Islet precursor cell (in vitro differentiated cells): ENCODE results near the gene PLA2R1.

ENCODE experiments used
- DNase-seq: peaks from one replicate; pipeline ENCODE4 v3.0.0-alpha.2; 2018

PLA2R1 gene

DNA sequence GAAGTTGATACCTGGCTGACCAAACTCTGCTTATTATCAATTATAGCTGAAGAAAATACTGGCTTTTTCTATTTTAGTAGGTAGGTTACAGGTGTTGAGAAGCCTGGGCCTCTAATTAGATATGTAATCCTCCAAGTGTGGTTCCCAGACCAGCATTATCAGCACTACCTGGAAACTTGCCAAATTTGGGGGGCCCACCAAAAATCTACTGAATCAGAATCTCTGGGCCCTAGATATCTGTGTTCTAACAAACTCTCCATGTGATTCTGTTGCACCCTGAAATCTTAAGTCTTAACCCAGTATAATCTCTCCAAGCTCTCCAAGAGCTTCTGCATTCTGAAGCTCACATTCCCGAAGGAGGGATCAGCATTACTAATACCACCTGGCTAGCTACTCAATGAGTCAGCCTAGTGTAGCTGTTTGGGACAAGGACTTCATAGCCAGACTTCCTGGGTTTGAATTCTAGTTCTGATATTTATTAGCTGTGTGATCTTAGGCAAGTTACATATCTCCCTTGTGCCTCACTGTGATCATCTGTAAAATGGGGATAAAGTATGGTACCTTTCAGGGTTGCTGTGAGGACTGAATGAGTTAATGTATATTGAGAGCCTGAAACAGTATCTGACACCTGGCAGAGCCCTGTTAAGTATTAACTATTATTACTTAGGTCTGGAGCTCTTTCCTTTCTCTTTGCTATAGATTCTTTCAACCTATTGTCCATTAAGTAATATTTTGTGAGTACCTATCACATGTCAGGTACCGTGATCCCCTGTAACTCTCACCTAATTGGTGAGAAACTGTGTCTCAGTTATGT, 170.3 kb downstream of the PLA2R1 start:
- peak; percentile 73 for DNase-seq

DNA sequence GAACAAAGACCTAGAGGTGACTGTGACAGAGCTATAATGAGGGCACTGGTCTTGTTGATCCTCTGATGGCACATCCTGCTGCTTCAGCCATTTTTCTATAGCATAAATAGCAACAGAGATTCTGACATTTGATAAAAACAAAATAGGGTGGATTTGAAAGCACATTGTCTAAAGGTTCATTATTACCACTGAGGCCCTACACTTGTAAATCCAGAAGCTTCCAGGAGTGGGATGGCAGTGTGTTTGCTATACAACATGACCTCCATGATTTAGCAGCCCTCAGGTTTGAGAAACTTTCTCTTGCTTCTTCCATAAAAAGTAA, 171.2 kb downstream of the PLA2R1 start:
- no peak for DNase-seq

DNA sequence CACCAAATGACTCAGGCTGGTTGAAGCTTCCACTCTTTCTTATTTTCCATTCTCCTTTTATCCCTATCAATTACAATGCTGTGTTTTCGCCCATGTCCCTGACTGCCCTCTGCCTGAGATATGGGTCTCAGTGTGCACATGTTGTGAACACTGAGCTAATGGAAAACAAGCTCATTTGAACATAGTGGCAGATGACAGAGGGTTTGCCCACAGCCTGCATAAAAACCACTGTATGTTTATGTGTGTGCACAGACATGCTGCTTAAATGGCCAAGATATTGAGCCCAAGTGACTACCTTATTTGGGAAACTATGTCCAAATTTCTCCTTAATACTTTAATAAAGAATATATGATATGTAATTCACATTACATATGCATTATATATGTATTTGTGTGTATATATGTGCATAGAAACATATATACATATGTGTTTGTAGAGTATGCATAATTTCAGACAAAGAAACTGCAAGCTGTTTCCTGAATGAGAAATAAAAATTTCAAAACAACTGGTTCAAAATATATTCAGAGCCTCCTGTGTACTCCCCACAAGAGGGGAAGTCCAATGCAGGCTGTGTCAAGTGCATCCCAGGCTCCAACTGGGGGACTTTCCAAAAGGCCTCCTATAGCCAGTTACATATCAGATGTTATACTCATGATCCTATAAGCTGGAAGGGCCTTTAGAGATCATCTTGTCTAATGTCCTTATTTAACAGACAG, 171.7 kb downstream of the PLA2R1 start:
- DNase-seq: no peak

DNA sequence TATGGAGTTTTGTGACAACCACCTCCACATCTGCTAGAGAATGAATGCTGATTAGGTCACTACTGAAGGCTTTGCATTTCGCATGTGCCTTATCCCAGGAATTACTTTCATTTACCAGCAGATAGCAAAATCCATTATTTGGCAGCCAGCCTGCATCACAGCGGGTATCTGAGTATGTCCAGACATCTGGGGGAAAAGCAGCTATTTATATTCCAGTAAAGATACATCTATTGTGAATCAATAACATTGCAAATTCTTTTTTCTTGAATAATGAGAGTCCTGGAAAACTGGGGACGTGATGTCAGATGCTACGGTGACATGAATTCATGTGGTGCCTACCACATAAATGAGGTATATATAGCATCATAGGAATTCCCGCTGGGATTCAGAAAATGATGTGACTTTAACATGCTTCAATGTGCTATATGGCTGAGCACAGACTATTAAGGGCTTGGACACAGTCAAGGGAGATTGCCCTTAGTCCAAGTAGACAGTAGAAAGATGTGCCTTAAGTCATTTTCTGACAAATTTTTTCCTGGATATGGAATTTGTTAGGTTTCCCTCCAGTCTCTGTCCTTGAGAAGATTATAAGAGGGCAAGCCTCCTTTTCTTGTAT, 180.2 kb downstream of the PLA2R1 start:
- no peak for DNase-seq
